ENCODE results near the gene TOMM5. TPM values are rescaled to one million over a fixed set of nuclear protein-coding genes. Genes with fewer than 3 reads are reported as not detected.

Gene TOMM5
- polyA plus RNA-seq, 1 donor from 2014 or later, result 262 TPM

DNA sequence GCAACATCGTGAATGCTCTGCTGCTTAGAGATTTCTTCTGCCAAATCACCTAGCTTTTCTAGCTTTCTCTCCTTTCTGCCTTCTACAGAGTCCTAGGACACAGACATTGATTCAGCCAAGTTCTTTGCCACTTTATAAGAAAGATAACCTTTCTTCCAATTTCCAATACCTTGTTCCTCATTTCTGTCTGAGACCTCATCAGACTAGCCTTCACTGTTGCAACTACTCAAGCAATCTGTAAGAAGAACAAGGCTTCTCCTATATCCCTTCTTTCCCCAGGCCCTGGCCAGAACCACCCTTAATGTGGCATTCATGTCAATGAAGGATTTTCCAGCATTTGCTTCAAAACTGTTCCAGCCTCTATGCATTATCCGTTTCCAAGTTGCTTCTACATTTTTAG is 40.5 kb downstream of the TOMM5 start:
- Histone ChIP-seq H3K36me3 (ENCODE audit: insufficient read depth, low read length) (no peaks in the 10 kb centered on the region), H3K4me2 (ENCODE audit: low read length) (no peak overlapping the region), H3K9me2 (ENCODE audit: insufficient read depth, low read length) (no peaks in the 10 kb centered on the region), H3K9me3 (ENCODE audit: low read length) (no peaks in the 10 kb centered on the region), H3K27ac (ENCODE audit: low read length) (no peak overlapping the region), H2AFZ (ENCODE audit: low read depth, low read length) (no peak overlapping the region), H4K20me1 (ENCODE audit: insufficient read depth) (no peaks in the 10 kb centered on the region), H3K9ac (ENCODE audit: low read length) (no peak overlapping the region), H3K4me3 (ENCODE audit: low read length) (no peak overlapping the region), H3K27me3 (ENCODE audit: insufficient read depth, low read depth, low read length) (no peaks in the 10 kb centered on the region), H3K79me2 (replicated peaks; ENCODE audit: insufficient read depth, low read length) (no peaks in the 10 kb centered on the region), H3F3A (ENCODE audit: insufficient read depth, low read length, poor library complexity, severe bottlenecking) (no peaks in the 10 kb centered on the region)
- TF ChIP-seq, protein P1, sequence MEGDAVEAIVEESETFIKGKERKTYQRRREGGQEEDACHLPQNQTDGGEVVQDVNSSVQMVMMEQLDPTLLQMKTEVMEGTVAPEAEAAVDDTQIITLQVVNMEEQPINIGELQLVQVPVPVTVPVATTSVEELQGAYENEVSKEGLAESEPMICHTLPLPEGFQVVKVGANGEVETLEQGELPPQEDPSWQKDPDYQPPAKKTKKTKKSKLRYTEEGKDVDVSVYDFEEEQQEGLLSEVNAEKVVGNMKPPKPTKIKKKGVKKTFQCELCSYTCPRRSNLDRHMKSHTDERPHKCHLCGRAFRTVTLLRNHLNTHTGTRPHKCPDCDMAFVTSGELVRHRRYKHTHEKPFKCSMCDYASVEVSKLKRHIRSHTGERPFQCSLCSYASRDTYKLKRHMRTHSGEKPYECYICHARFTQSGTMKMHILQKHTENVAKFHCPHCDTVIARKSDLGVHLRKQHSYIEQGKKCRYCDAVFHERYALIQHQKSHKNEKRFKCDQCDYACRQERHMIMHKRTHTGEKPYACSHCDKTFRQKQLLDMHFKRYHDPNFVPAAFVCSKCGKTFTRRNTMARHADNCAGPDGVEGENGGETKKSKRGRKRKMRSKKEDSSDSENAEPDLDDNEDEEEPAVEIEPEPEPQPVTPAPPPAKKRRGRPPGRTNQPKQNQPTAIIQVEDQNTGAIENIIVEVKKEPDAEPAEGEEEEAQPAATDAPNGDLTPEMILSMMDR (IDR thresholded peaks at IDR 0.05; ENCODE audit: poor library complexity, severe bottlenecking), result no peak
- TF ChIP-seq TAF1 (IDR thresholded peaks at IDR 0.05; ENCODE audit: low read depth) (no peak), REST (IDR thresholded peaks at IDR 0.05; ENCODE audit: borderline replicate concordance) (no peak), POLR2AphosphoS5 (IDR thresholded peaks at IDR 0.05) (no peak), MXI1 (conservative IDR thresholded peaks at IDR 0.05; ENCODE audit: poor library complexity, severe bottlenecking) (no peak), EP300 (conservative IDR thresholded peaks at IDR 0.05; ENCODE audit: poor library complexity, severe bottlenecking) (no peak), RAD21 (conservative IDR thresholded peaks at IDR 0.05) (no peak), EZH2 (IDR thresholded peaks at IDR 0.05; ENCODE audit: borderline replicate concordance, insufficient read depth, low read length, poor library complexity, severe bottlenecking) (no peak)

DNA sequence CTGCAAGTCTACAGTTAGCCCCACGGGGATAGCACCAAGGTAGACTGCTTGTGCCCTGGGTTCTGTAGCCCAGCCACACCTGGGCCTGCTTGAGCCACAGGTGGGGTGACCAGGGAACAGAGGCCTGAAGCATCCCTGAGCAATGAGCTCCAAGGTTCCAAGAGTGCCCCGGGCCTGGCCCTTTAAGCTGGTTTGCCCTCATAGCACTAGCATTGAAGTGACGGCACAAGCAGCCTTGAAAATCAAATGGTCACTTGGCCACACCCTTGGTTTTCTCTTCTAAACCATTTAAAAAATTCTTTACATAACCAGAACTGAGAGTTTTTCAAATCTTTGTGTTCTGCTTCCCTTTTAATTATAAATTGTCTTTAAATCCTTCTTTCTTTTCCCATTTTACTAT is 40.9 kb downstream of the TOMM5 start:
- TF ChIP-seq POLR2AphosphoS5 (IDR thresholded peaks at IDR 0.05), result no peak
- no peak for TF ChIP-seq SMC3 (conservative IDR thresholded peaks at IDR 0.05; ENCODE audit: poor library complexity)

DNA sequence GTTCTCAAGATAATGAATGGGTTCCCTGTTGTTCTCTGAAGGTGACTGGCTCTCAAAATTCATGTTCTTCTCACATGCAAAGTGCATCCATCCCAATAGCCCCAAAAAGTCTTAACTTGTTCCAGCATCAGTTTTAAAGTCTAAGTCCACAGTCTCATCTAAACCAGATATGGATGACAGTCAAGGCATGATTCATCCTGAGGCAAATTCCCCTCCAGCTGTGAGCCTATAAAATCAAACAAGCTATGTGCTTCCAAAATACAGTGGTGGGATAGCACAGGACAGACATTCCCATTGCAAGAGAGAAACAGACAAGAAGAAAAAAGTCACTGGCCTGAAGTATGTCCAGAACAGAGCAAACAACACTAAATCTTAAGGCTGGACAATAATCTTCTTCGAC is 41.6 kb downstream of the TOMM5 start:
- H3K4me3 ChIP-seq (ENCODE audit: low read length), result no peak overlapping the region
- TF ChIP-seq RAD21 (conservative IDR thresholded peaks at IDR 0.05) (no peak), EP300 (conservative IDR thresholded peaks at IDR 0.05; ENCODE audit: poor library complexity, severe bottlenecking) (no peak), REST (IDR thresholded peaks at IDR 0.05; ENCODE audit: borderline replicate concordance) (no peak)
- no peak overlapping the region for H3K27ac ChIP-seq (ENCODE audit: low read length)
- H4K20me1 ChIP-seq (ENCODE audit: insufficient read depth), result no peaks in the 10 kb centered on the region
- no peaks in the 10 kb centered on the region for H3F3A ChIP-seq (ENCODE audit: insufficient read depth, low read length, poor library complexity, severe bottlenecking)
- H3K4me2 ChIP-seq (ENCODE audit: low read length), result no peak overlapping the region
- no peak overlapping the region for H3K9ac ChIP-seq (ENCODE audit: low read length)
- H3K36me3 ChIP-seq (ENCODE audit: insufficient read depth, low read length), result no peaks in the 10 kb centered on the region
- no peaks in the 10 kb centered on the region for H3K9me3 ChIP-seq (ENCODE audit: low read length)
- H3K79me2 ChIP-seq (replicated peaks; ENCODE audit: insufficient read depth, low read length), result no peaks in the 10 kb centered on the region
- H2AFZ ChIP-seq (ENCODE audit: low read depth, low read length), result no peak overlapping the region
- H3K27me3 ChIP-seq (ENCODE audit: insufficient read depth, low read depth, low read length), result no peaks in the 10 kb centered on the region
- H3K9me2 ChIP-seq (ENCODE audit: insufficient read depth, low read length), result no peaks in the 10 kb centered on the region

More for the DNA sequence above, 40.9 kb downstream of the TOMM5 start:
- Histone ChIP-seq H3K27ac (ENCODE audit: low read length) (no peak overlapping the region), H3K4me2 (ENCODE audit: low read length) (no peak overlapping the region), H3K27me3 (ENCODE audit: insufficient read depth, low read depth, low read length) (no peaks in the 10 kb centered on the region), H2AFZ (ENCODE audit: low read depth, low read length) (no peak overlapping the region), H3K9ac (ENCODE audit: low read length) (no peak overlapping the region), H3F3A (ENCODE audit: insufficient read depth, low read length, poor library complexity, severe bottlenecking) (no peaks in the 10 kb centered on the region), H3K4me3 (ENCODE audit: low read length) (no peak overlapping the region), H4K20me1 (ENCODE audit: insufficient read depth) (no peaks in the 10 kb centered on the region), H3K9me2 (ENCODE audit: insufficient read depth, low read length) (no peaks in the 10 kb centered on the region), H3K36me3 (ENCODE audit: insufficient read depth, low read length) (no peaks in the 10 kb centered on the region), H3K9me3 (ENCODE audit: low read length) (no peaks in the 10 kb centered on the region), H3K79me2 (replicated peaks; ENCODE audit: insufficient read depth, low read length) (no peaks in the 10 kb centered on the region)

Measured in neural cell (in vitro differentiated cells).